ENCODE data around the gene BCAS3.
A peak's percentile ranks its signal among the peaks of the same experiment; 100 is the strongest.

Gene BCAS3

GRCh38 chr17:61394630-61395408 is 717.2 kb downstream of the BCAS3 start:
- no peak for DNase-seq

GRCh38 chr17:61395409-61395982 is 717.8 kb downstream of the BCAS3 start:
- DNase-seq = no peak

GRCh38 chr17:61395983-61396585 is 718.4 kb downstream of the BCAS3 start:
- no peak for DNase-seq

GRCh38 chr17:61396586-61397085 is 719.0 kb downstream of the BCAS3 start:
- no peak for DNase-seq

- DNase-seq = no peak
Measured at GRCh38 chr17:61397086-61397842, 719.6 kb downstream of the BCAS3 start.

GRCh38 chr17:61398721-61399130 is 721.1 kb downstream of the BCAS3 start:
- DNase-seq = no peak

GRCh38 chr17:61399131-61400065 is 721.7 kb downstream of the BCAS3 start, which contains the start of gene TBX2:
TBX2 (plus strand) TSS chr17:61399843; CDS start chr17:61400177, 334 bp downstream.
- no peak for DNase-seq

GRCh38 chr17:61400066-61400716 is 722.5 kb downstream of the BCAS3 start:
- no peak for DNase-seq

GRCh38 chr17:61400717-61401388 is 723.2 kb downstream of the BCAS3 start:
- DNase-seq = no peak

GRCh38 chr17:61401389-61402072 is 723.9 kb downstream of the BCAS3 start:
- DNase-seq = no peak

GRCh38 chr17:61402073-61402541 is 724.5 kb downstream of the BCAS3 start:
- no peak for DNase-seq

- peak; percentile 66 for DNase-seq
Measured at GRCh38 chr17:61402978-61403800, 725.5 kb downstream of the BCAS3 start.

GRCh38 chr17:61403801-61404662 is 726.4 kb downstream of the BCAS3 start:
- peak; percentile 34 for DNase-seq

- DNase-seq = no peak
Measured at GRCh38 chr17:61404663-61404912, 726.9 kb downstream of the BCAS3 start.

GRCh38 chr17:61404913-61405685 is 727.4 kb downstream of the BCAS3 start:
- no peak for DNase-seq

GRCh38 chr17:61405686-61406536 is 728.3 kb downstream of the BCAS3 start:
- DNase-seq = no peak

- no peak for DNase-seq
Measured at GRCh38 chr17:61406537-61406845, 728.8 kb downstream of the BCAS3 start.

Measured in NCI-H345 (cell line).